Stomach (tissue), 9 donors: ENCODE data around the gene VAV3. TPM values are rescaled to one million over a fixed set of nuclear protein-coding genes. Genes with fewer than 3 reads are reported as not detected.

Experiments
- DNase-seq, 2 donors: peaks; one replicate each; pipeline versions ENCODE4 v3.0.0 to v3.0.0-alpha.2; 2013 to 2019
- H3K27ac ChIP-seq, 5 donors: fragments of 200-600 bp in 4 of 5; sonication (generic) in 4 of 5; one replicate each; pipeline ENCODE4 v1.5.1; 2013 to 2019; ENCODE audit warnings: mild to moderate bottlenecking in 1 of 5, moderate library complexity in 1 of 5
- H3K27me3 ChIP-seq, 3 donors: fragments of 200-600 bp; sonication (generic); one replicate each; pipeline ENCODE4 v1.5.1; 2017 to 2019; ENCODE audit warnings: mixed run types in 1 of 3
- H3K36me3 ChIP-seq, 4 donors: fragments of 200-600 bp; sonication (generic); 1 replicate in 3 of 4; 2 replicates in 1 of 4; pipeline ENCODE4 v1.5.1; 2016 to 2019
- H3K4me1 ChIP-seq, 4 donors: fragments of 200-600 bp; sonication (generic); one replicate each; pipeline ENCODE4 v1.5.1; 2016 to 2019
- H3K4me3 ChIP-seq, 4 donors: fragments of 200-600 bp; sonication (generic) in 3 of 4; one replicate each; pipeline ENCODE4 v1.5.1; 2016 to 2019; ENCODE audit warnings: mild to moderate bottlenecking in 1 of 4
- H3K9me3 ChIP-seq, 4 donors: fragments of 200-600 bp; sonication (generic); one replicate each; pipeline ENCODE4 v1.5.1; 2016 to 2019
- CTCF ChIP-seq, 7 experiments: fragments of 450-650 bp in 4 of 7; fragments of 200-600 bp in 3 of 7; sonication (generic) in 3 of 7; IDR thresholded peaks; one replicate each; pipeline ENCODE4 v1.5.1; 2016 to 2019; ENCODE audit warnings: antibody characterized with exemption in 7 of 7, control low read depth in 2 of 7, mild to moderate bottlenecking in 1 of 7
- EP300 ChIP-seq: sonication (generic); formaldehyde crosslinking; IDR thresholded peaks from one replicate; pipeline ENCODE4 v1.6.1; 2017; ENCODE audit warnings: antibody characterized with exemption
- POLR2A ChIP-seq, 4 donors: fragments of 450-650 bp; IDR thresholded peaks; one replicate each; pipeline ENCODE4 v1.6.1; 2016; ENCODE audit warnings: antibody characterized with exemption in 4 of 4, control low read depth in 2 of 4, mild to moderate bottlenecking in 1 of 4, moderate library complexity in 1 of 4
- POLR2AphosphoS5 ChIP-seq, 3 donors: sonication (generic); formaldehyde crosslinking; IDR thresholded peaks; one replicate each; pipeline ENCODE4 v1.6.1; 2016; ENCODE audit warnings: antibody characterized with exemption in 3 of 3
- WGBS, 5 donors: extraction: QIAGEN DNeasy Blood & Tissue Kit in 3 of 5; methylation state at CpG; one replicate each; pipeline versions ENCODE4 v1.1.5 to v1.1.7; 2013 to 2018; 5-methylcytosine and 5-hydroxymethylcytosine counted together
- intact Hi-C: fragments of 100-400 bp; cut with DNase I; formaldehyde crosslinking; loops from one replicate; pipeline ENCODE4 v1.15.1; 2023; ENCODE audit warnings: low total_unique reads
- polyA plus RNA-seq, 3 donors: library from polyadenylated mRNA; stranded (reverse); fragments of 200-250 nt; gene quantifications; one replicate each; pipeline ENCODE4 v1.2.3, GENCODE V29; 2013
- total RNA-seq, 5 donors: library from RNA; depleted of rRNA; stranded (reverse); fragments of >200 nt; gene quantifications; one replicate each; pipeline versions ENCODE4 v1.1.0 to v1.2.3, GENCODE V29; 2014 to 2016
- donor health status: healthy with polysubstance abuse.
- donor health status: Bipolar disorder and iron deficiency.
- donor health status: healthy.

Gene VAV3
- total and polyA plus RNA-seq, 8 donors: 5.7 to 29.3 (median 6.9) TPM

- TF ChIP-seq POLR2A (IDR thresholded peaks at IDR 0.05) (no peak), CTCF (IDR thresholded peaks at IDR 0.05) (no peak), POLR2AphosphoS5 (IDR thresholded peaks at IDR 0.05) (no peak), EP300 (no peak)
- Histone ChIP-seq H3K27ac (no peak overlapping the region), H3K4me3 (no peak overlapping the region), H3K36me3 (no peaks in the 10 kb centered on the region), H3K9me3 (peaks cover 0 to 9% (median 4%) of the 10 kb centered on the region in 4 donors), H3K4me1 (no peaks in the 10 kb centered on the region), H3K27me3 (no peaks in the 10 kb centered on the region)
- intact Hi-C loops: no loop called here
- DNase-seq: no peak
These were observed 144.2 kb downstream of the VAV3 start for GRCh38 chr1:107820801-107821200.

- DNase-seq: no peak
- TF ChIP-seq POLR2A (IDR thresholded peaks at IDR 0.05): no peak
- TF ChIP-seq CTCF (IDR thresholded peaks at IDR 0.05): no peak
- no peaks in the 10 kb centered on the region for H3K4me1 ChIP-seq
- H3K27ac ChIP-seq: no peak overlapping the region
- intact Hi-C loops: loop anchor here (10.0 kb wide), 1 partner anchor 67 kb away; no protein-coding TSS in a partner anchor
- no peaks in the 10 kb centered on the region for H3K36me3 ChIP-seq
- WGBS, 5 donors: 60 to 68% (median 63%) methylated on average over 2 of the region's 2 CpGs
- H3K27me3 ChIP-seq: no peaks in the 10 kb centered on the region
- no peak overlapping the region for H3K4me3 ChIP-seq
- H3K9me3 ChIP-seq: no peaks in the 10 kb centered on the region
These were observed 147.0 kb downstream of the VAV3 start for GRCh38 chr1:107817935-107818334.

- Histone ChIP-seq H3K4me3 (no peak overlapping the region), H3K9me3 (no peaks in the 10 kb centered on the region), H3K36me3 (no peaks in the 10 kb centered on the region), H3K27me3 (no peaks in the 10 kb centered on the region), H3K4me1 (no peaks in the 10 kb centered on the region), H3K27ac (no peak overlapping the region)
- DNase-seq: no peak
- intact Hi-C loops: loop anchor here (10.0 kb wide), 1 partner anchor 68 kb away; no protein-coding TSS in a partner anchor
- WGBS, 5 donors: 93 to 100% (median 97%) methylated on average over 1 of the region's 1 CpG
- TF ChIP-seq POLR2A (IDR thresholded peaks at IDR 0.05) (no peak), CTCF (IDR thresholded peaks at IDR 0.05) (no peak), EP300 (no peak), POLR2AphosphoS5 (IDR thresholded peaks at IDR 0.05) (no peak)
These were observed 147.8 kb downstream of the VAV3 start for GRCh38 chr1:107817206-107817605.

- TF ChIP-seq POLR2AphosphoS5 (IDR thresholded peaks at IDR 0.05) (no peak), POLR2A (IDR thresholded peaks at IDR 0.05) (no peak), CTCF (IDR thresholded peaks at IDR 0.05) (no peak)
- no peaks in the 10 kb centered on the region for H3K27me3 ChIP-seq
- no peaks in the 10 kb centered on the region for H3K9me3 ChIP-seq
- intact Hi-C loops: loop anchor here (10.0 kb wide), 1 partner anchor 74 kb away; no protein-coding TSS in a partner anchor
- H3K4me1 ChIP-seq: no peaks in the 10 kb centered on the region
- H3K4me3 ChIP-seq: no peak overlapping the region
- H3K36me3 ChIP-seq: no peaks in the 10 kb centered on the region
- H3K27ac ChIP-seq: no peak overlapping the region
- 90 to 98% (median 96%) methylated on average over 2 of the region's 2 CpGs for WGBS, 5 donors
- DNase-seq: no peak
These were observed 154.6 kb downstream of the VAV3 start for GRCh38 chr1:107810291-107810951.
